ENCODE data around the gene PRRT4. TPM values are rescaled to one million over a fixed set of nuclear protein-coding genes. Genes with fewer than 3 reads are reported as not detected.

The PRRT4 gene
- total and polyA plus RNA-seq, 2 of the 13 experiments (the other 11 are each of a cell fraction or from before 2014, with no cell fraction given), result not detected

GRCh38 chr7:128310499-128310898, 51.0 kb downstream of the PRRT4 start (continued):
- TF ChIP-seq GZF1 (CRISPR knock-in tag; IDR thresholded peaks at IDR 0.05), result no peak
- TF ChIP-seq STAT6 (CRISPR knock-in tag; IDR thresholded peaks at IDR 0.05; ENCODE audit: borderline replicate concordance), result no peak
- no peak for TF ChIP-seq CCDC6 (CRISPR knock-in tag; IDR thresholded peaks at IDR 0.05)
- TF ChIP-seq ATF1 (CRISPR knock-in tag; IDR thresholded peaks at IDR 0.05), result no peak
- TF ChIP-seq ZNF101 (CRISPR knock-in tag; IDR thresholded peaks at IDR 0.05; ENCODE audit: borderline replicate concordance, low read depth), result no peak
- TF ChIP-seq ZNF761 (CRISPR knock-in tag; conservative IDR thresholded peaks at IDR 0.05), result no peak
- no peak for TF ChIP-seq HINFP (CRISPR knock-in tag; IDR thresholded peaks at IDR 0.05; ENCODE audit: low read depth)
- no peak for TF ChIP-seq ZFY (CRISPR knock-in tag; IDR thresholded peaks at IDR 0.05)
- TF ChIP-seq ZNF318 (CRISPR knock-in tag; IDR thresholded peaks at IDR 0.05), result no peak
- no peak for TF ChIP-seq DR1 (CRISPR knock-in tag; IDR thresholded peaks at IDR 0.05)
- no peak for TF ChIP-seq ARID2 (CRISPR knock-in tag; IDR thresholded peaks at IDR 0.05; ENCODE audit: borderline replicate concordance)
- TF ChIP-seq ZNF225 (CRISPR knock-in tag; IDR thresholded peaks at IDR 0.05), result no peak
- TF ChIP-seq ZNF512B (CRISPR knock-in tag; IDR thresholded peaks at IDR 0.05; ENCODE audit: borderline replicate concordance), result no peak
- TF ChIP-seq SRSF4 (IDR thresholded peaks at IDR 0.05; ENCODE audit: low read depth, low read length, poor library complexity, severe bottlenecking), result no peak
- no peak for TF ChIP-seq ARHGAP35 (CRISPR knock-in tag; IDR thresholded peaks at IDR 0.05; ENCODE audit: borderline replicate concordance)

Measured in HepG2 (cell line).